Activated CD8-positive, alpha-beta T cell treated with anti-CD3 and anti-CD28 coated beads for 36 hours (primary cell): ENCODE measurements around the gene LCN2. TPM values are rescaled to one million over a fixed set of nuclear protein-coding genes. Genes with fewer than 3 reads are reported as not detected.

Source experiments
- ATAC-seq: fragments of 200-7000 bp; cut with Tn5 transposase; one replicate; pipeline ENCODE4 v1.10.0; 2021; ENCODE audit warnings: mild to moderate bottlenecking, moderate library complexity
- CTCF ChIA-PET: fragments of 350-600 bp; sonication (Branson Sonifier 250); formaldehyde crosslinking; loops from one replicate; lab custom pipeline; 2021; ENCODE audit warnings: antibody characterized with exemption; lab: Charles Lee
- POLR2A ChIA-PET: fragments of 350-600 bp; sonication (Branson Sonifier 250); formaldehyde crosslinking; loops from one replicate; lab custom pipeline; 2021; ENCODE audit warnings: antibody characterized with exemption; lab: Charles Lee
- DNase-seq: peaks from one replicate; pipeline ENCODE4 v3.0.0-alpha.2; 2020
- H3K27ac Mint-ChIP-seq: one replicate; pipeline ENCODE4 v1.8.0; 2021; ENCODE audit warnings: mild to moderate bottlenecking, mixed read lengths
- H3K27me3 Mint-ChIP-seq: one replicate; pipeline ENCODE4 v1.8.0; 2021; ENCODE audit warnings: mixed read lengths
- H3K36me3 Mint-ChIP-seq: one replicate; pipeline ENCODE4 v1.8.0; 2021; ENCODE audit warnings: low read depth, mixed read lengths
- H3K4me1 Mint-ChIP-seq: one replicate; pipeline ENCODE4 v1.8.0; 2021; ENCODE audit warnings: low read depth, mixed read lengths
- H3K4me3 Mint-ChIP-seq: one replicate; pipeline ENCODE4 v1.8.0; 2021; ENCODE audit warnings: mild to moderate bottlenecking, moderate library complexity, mixed read lengths
- H3K9me3 Mint-ChIP-seq: one replicate; pipeline ENCODE4 v1.8.0; 2021; ENCODE audit warnings: mixed read lengths
- CTCF ChIP-seq: fragments of 200-600 bp; IDR thresholded peaks from one replicate; pipeline ENCODE4 v1.8.0; 2022; ENCODE audit warnings: antibody characterized with exemption, mild to moderate bottlenecking
- intact Hi-C: fragments of 100-400 bp; cut with micrococcal nuclease; formaldehyde crosslinking; loops from one replicate; pipeline ENCODE4 v1.10.0; 2022
- total RNA-seq, 2 experiments: library from RNA; stranded (reverse); gene quantifications; one replicate each; pipeline ENCODE4 v1.2.3, GENCODE V29; 2021

The LCN2 gene
- total RNA-seq, 2 experiments from 2014 or later, result not detected

GRCh38 chr9:128114326-128115186 lies 34.7 kb upstream of the LCN2 start:
- Mint-ChIP-seq H3K4me3 (no peak overlapping the region), H3K27me3 (no peaks in the 10 kb centered on the region), H3K9me3 (no peaks in the 10 kb centered on the region), H3K36me3 (peaks cover 10% of the 10 kb centered on the region), H3K27ac (no peak overlapping the region), H3K4me1 (peaks cover 10% of the 10 kb centered on the region)
- ATAC-seq (no peak), DNase-seq (no peak)
- POLR2A ChIA-PET, result interaction anchor here (0.8 to 1.1 kb wide), 3 partner anchors 10 to 14 kb away, joined by 3 to 5 read pairs (median 3); no protein-coding TSS in a partner anchor
- intact Hi-C loops, result no loop called here
- TF ChIP-seq CTCF, result no peak
- CTCF ChIA-PET, result interaction anchor here (0.7 to 1.5 kb wide), 4 partner anchors 18 to 171 kb away, joined by 3 read pairs; no protein-coding TSS in a partner anchor

DNA sequence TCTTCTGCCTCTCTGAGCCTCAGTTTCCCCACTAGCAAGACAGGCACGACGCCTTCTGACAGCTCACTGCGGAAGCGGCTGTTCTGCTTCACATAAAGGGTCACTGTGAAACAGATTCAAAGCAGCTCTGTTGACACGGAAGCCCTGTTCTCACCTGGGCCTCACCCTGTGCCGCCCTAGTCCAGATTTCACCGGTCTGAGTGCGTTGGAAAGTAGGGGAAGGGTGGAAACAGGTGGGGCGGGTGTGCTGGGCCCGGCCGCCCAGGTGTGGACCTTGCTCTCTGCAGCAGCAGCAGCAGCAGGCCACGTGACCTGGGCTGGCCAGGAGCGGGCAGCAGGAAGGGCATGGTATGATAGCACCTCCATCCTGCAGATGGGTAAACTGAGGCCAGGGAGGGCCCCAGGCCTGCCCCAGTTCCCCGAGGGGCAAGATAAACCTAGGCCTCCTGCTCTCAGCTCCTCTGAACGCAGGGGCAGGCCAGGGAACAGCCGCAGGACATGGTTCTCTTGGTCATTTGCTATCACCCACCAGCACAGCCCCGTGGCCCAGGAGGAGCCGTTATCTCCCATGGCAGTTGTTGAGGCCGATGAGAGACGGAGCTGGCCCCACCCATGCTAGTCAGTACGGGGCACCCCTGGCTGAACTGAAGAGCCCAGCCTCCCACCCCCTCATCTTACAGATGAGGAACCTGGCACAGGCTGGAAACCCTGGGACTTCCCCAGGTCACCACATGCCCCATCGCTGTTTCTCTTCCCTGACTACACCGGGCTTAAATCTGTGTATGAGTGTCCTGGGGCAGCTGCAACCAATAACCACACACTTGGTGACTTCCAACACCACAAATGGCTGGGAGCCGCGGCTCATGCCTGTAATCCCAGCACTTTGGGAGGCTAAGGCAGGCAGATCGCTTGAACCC lies 33.8 kb upstream of the LCN2 start:
- ChIA-PET POLR2A (interaction anchor here (0.9 to 1.1 kb wide), 3 partner anchors 10 to 26 kb away, joined by 3 read pairs; no protein-coding TSS in a partner anchor), CTCF (interaction anchor here (0.6 to 3.3 kb wide), 9 partner anchors 13 to 194 kb away, joined by 3 to 94 read pairs (median 4); no protein-coding TSS in a partner anchor)
- ATAC-seq, result peak; percentile 64
- Mint-ChIP-seq H3K4me3 (no peak overlapping the region), H3K36me3 (peaks cover 13% of the 10 kb centered on the region), H3K9me3 (no peaks in the 10 kb centered on the region), H3K4me1 (peaks cover 10% of the 10 kb centered on the region), H3K27ac (no peak overlapping the region), H3K27me3 (no peaks in the 10 kb centered on the region)
- peak; percentile 51 for DNase-seq
- intact Hi-C loops, result no loop called here
- no peak for TF ChIP-seq CTCF

- H3K27me3 Mint-ChIP-seq, result no peaks in the 10 kb centered on the region
- TF ChIP-seq CTCF, result no peak
- no peak for DNase-seq
Measured at GRCh38 chr9:128116104-128117083, 32.9 kb upstream of the LCN2 start.

More at GRCh38 chr9:128116104-128117083, 32.9 kb upstream of the LCN2 start:
- Mint-ChIP-seq H3K9me3 (no peaks in the 10 kb centered on the region), H3K4me3 (no peak overlapping the region), H3K4me1 (peaks cover 10% of the 10 kb centered on the region), H3K27ac (no peak overlapping the region), H3K36me3 (peaks cover 13% of the 10 kb centered on the region)
- ChIA-PET POLR2A (interaction anchor here (0.9 kb wide), 2 partner anchors 11 to 27 kb away, joined by 3 read pairs; no protein-coding TSS in a partner anchor), CTCF (interaction anchor here (0.6 to 3.3 kb wide), 14 partner anchors 9 to 195 kb away, joined by 3 to 94 read pairs (median 6); partner anchors contain the start of gene PTGES2)
- intact Hi-C loops, result no loop called here
- ATAC-seq, result no peak
